H9 (cell line): ENCODE results near the gene STX11. TPM values are rescaled to one million over a fixed set of nuclear protein-coding genes. Genes with fewer than 3 reads are reported as not detected.

Experiments
- DNase-seq: peaks from one replicate; pipeline ENCODE4 v3.0.0-alpha.2; 2017
- H2AFZ ChIP-seq: one replicate; pipeline ENCODE4 v1.6.1; 2013; ENCODE audit warnings: mild to moderate bottlenecking, low read length, control low read depth, moderate library complexity
- H2AK5ac ChIP-seq: 2 replicates; pipeline ENCODE4 v1.6.1; 2013; ENCODE audit warnings: low read length, control low read depth, mixed read lengths; ENCODE audit not compliant: insufficient read length
- H2BK120ac ChIP-seq: one replicate; pipeline ENCODE4 v1.6.1; 2013; ENCODE audit warnings: low read depth, mild to moderate bottlenecking, low read length, control low read depth, inconsistent platforms; ENCODE audit not compliant: poor library complexity, severe bottlenecking
- H2BK12ac ChIP-seq: 2 replicates; pipeline ENCODE4 v1.6.1; 2013; ENCODE audit warnings: low read length, control low read depth, mixed read lengths, low read depth; ENCODE audit not compliant: insufficient read length
- H2BK15ac ChIP-seq: 2 replicates; pipeline ENCODE4 v1.6.1; 2013; ENCODE audit warnings: low read depth, low read length, control low read depth
- H2BK20ac ChIP-seq: one replicate; pipeline ENCODE4 v1.6.1; 2013; ENCODE audit warnings: low read depth, mild to moderate bottlenecking, low read length, control low read depth, inconsistent platforms; ENCODE audit not compliant: poor library complexity, severe bottlenecking
- H2BK5ac ChIP-seq: 2 replicates; pipeline ENCODE4 v1.6.1; 2013; ENCODE audit warnings: low read length, control low read depth, mixed read lengths; ENCODE audit not compliant: insufficient read length
- H3K14ac ChIP-seq: 2 replicates; pipeline ENCODE4 v1.6.1; 2013; ENCODE audit warnings: low read length, control low read depth; ENCODE audit not compliant: insufficient read depth
- H3K18ac ChIP-seq: 2 replicates; pipeline ENCODE4 v1.6.1; 2013; ENCODE audit warnings: low read depth, mild to moderate bottlenecking, mixed read lengths, low read length, control low read depth; ENCODE audit not compliant: insufficient read length
- H3K23ac ChIP-seq: 2 replicates; pipeline ENCODE4 v1.6.1; 2013; ENCODE audit warnings: low read length, control low read depth, mixed read lengths, low read depth; ENCODE audit not compliant: insufficient read length
- H3K23me2 ChIP-seq: 2 replicates; pipeline ENCODE4 v1.6.1; 2013; ENCODE audit warnings: low read depth, mild to moderate bottlenecking, mixed read lengths, low read length, control low read depth; ENCODE audit not compliant: insufficient read length, poor library complexity, severe bottlenecking
- H3K27ac ChIP-seq: 2 replicates; pipeline ENCODE4 v1.5.1; 2013; ENCODE audit warnings: low read length, control low read depth, mixed read lengths, low read depth; ENCODE audit not compliant: insufficient read length
- H3K27me3 ChIP-seq: 2 replicates; pipeline ENCODE4 v1.6.1; 2013; ENCODE audit warnings: low read length, control low read depth, inconsistent platforms; ENCODE audit not compliant: insufficient read depth
- H3K4ac ChIP-seq: 2 replicates; pipeline ENCODE4 v1.6.1; 2013; ENCODE audit warnings: low read depth, mild to moderate bottlenecking, control low read depth, inconsistent platforms, low read length, moderate library complexity
- H3K4me1 ChIP-seq: 2 replicates; pipeline ENCODE4 v1.6.1; 2013; ENCODE audit warnings: low read length, control low read depth, inconsistent platforms; ENCODE audit not compliant: insufficient read depth
- H3K4me2 ChIP-seq: 2 replicates; pipeline ENCODE4 v1.6.1; 2013; ENCODE audit warnings: low read length, control low read depth, mixed read lengths; ENCODE audit not compliant: insufficient read length, insufficient read depth
- H3K56ac ChIP-seq: 2 replicates; pipeline ENCODE4 v1.6.1; 2013; ENCODE audit warnings: low read depth, mild to moderate bottlenecking, mixed read lengths, low read length, control low read depth; ENCODE audit not compliant: insufficient read length
- H3K79me1 ChIP-seq: 2 replicates; pipeline ENCODE4 v1.6.1; 2013; ENCODE audit warnings: low read depth, mild to moderate bottlenecking, moderate library complexity, low read length, control low read depth, inconsistent platforms; ENCODE audit not compliant: insufficient read depth, poor library complexity, severe bottlenecking
- H3K79me2 ChIP-seq: 2 replicates; pipeline ENCODE4 v1.6.1; 2013; ENCODE audit warnings: low read length, control low read depth, inconsistent platforms; ENCODE audit not compliant: insufficient read depth
- H3K9ac ChIP-seq: 2 replicates; pipeline ENCODE4 v1.6.1; 2013; ENCODE audit warnings: low read length, control low read depth, mixed read lengths; ENCODE audit not compliant: insufficient read length; ENCODE audit errors: extremely low read depth
- H3K9me3 ChIP-seq: one replicate; pipeline ENCODE4 v1.6.1; 2013; ENCODE audit warnings: low read depth, low read length, inconsistent platforms; ENCODE audit not compliant: control insufficient read depth
- H3T11ph ChIP-seq: one replicate; pipeline ENCODE4 v1.6.1; 2013; ENCODE audit warnings: mild to moderate bottlenecking, low read length, control low read depth, inconsistent platforms
- H4K20me1 ChIP-seq: one replicate; pipeline ENCODE4 v1.6.1; 2013; ENCODE audit not compliant: control insufficient read depth, insufficient read length, insufficient read depth
- H4K5ac ChIP-seq: 2 replicates; pipeline ENCODE4 v1.6.1; 2013; ENCODE audit warnings: low read depth, mild to moderate bottlenecking, mixed read lengths, low read length, control low read depth; ENCODE audit not compliant: insufficient read length
- H4K8ac ChIP-seq: replicated peaks from 2 replicates; pipeline ENCODE4 v1.6.1; 2013; ENCODE audit warnings: low read length, control low read depth, mixed read lengths, low read depth; ENCODE audit not compliant: insufficient read length
- H4K91ac ChIP-seq: 2 replicates; pipeline ENCODE4 v1.6.1; 2013; ENCODE audit warnings: low read depth, mild to moderate bottlenecking, moderate library complexity, mixed read lengths, low read length, control low read depth; ENCODE audit not compliant: insufficient read length
- H3K27ac Mint-ChIP-seq, 3 experiments: 2 replicates in 2 of 3; 3 replicates in 1 of 3; pipeline ENCODE4 v1.8.0; 2020 to 2021; ENCODE audit warnings: mixed read lengths in 3 of 3, mild to moderate bottlenecking in 1 of 3, moderate library complexity in 1 of 3
- H3K27me3 Mint-ChIP-seq: 2 replicates; pipeline ENCODE4 v1.8.0; 2021; ENCODE audit warnings: low read depth, mild to moderate bottlenecking, moderate library complexity, mixed read lengths
- H3K36me3 Mint-ChIP-seq, 3 experiments: 2 replicates in 2 of 3; 3 replicates in 1 of 3; pipeline ENCODE4 v1.8.0; 2020 to 2021; ENCODE audit warnings: low read depth in 3 of 3, mixed read lengths in 3 of 3; ENCODE audit not compliant: insufficient read depth in 1 of 3
- H3K4me1 Mint-ChIP-seq, 2 experiments: 2 replicates each; pipeline ENCODE4 v1.8.0; 2020; ENCODE audit warnings: mixed read lengths in 2 of 2
- H3K4me3 Mint-ChIP-seq, 2 experiments: 2 replicates in 1 of 2; 3 replicates in 1 of 2; pipeline ENCODE4 v1.8.0; 2020 to 2021; ENCODE audit warnings: mild to moderate bottlenecking in 2 of 2, mixed read lengths in 2 of 2, moderate library complexity in 1 of 2
- H3K9me3 Mint-ChIP-seq, 2 experiments: 2 replicates in 1 of 2; 3 replicates in 1 of 2; pipeline ENCODE4 v1.8.0; 2020; ENCODE audit warnings: mild to moderate bottlenecking in 2 of 2, mixed read lengths in 2 of 2, moderate library complexity in 1 of 2
- WGBS: extraction: QIAGEN DNeasy Blood & Tissue Kit; methylation state at CpG from one replicate; pipeline ENCODE4 v1.1.7; 2013; ENCODE audit warnings: missing lambda C conversion rate, low lambda C conversion rate, mixed read lengths; ENCODE audit not compliant: insufficient read length; ENCODE audit errors: extremely low coverage; 5-methylcytosine and 5-hydroxymethylcytosine counted together
- total RNA-seq: library from RNA; stranded (reverse); gene quantifications from 2 replicates; pipeline ENCODE4 v1.2.1, GENCODE V29; 2021
- TF ChIP-seq, protein P1 (sequence below): fragments of 200-600 bp; sonication (generic); conservative IDR thresholded peaks from 3 replicates; pipeline ENCODE4 v1.8.0; 2021; ENCODE audit warnings: antibody characterized with exemption, mild to moderate bottlenecking

Gene STX11
- total RNA-seq, 1 experiment from 2014 or later = 0.22 TPM

DNA sequence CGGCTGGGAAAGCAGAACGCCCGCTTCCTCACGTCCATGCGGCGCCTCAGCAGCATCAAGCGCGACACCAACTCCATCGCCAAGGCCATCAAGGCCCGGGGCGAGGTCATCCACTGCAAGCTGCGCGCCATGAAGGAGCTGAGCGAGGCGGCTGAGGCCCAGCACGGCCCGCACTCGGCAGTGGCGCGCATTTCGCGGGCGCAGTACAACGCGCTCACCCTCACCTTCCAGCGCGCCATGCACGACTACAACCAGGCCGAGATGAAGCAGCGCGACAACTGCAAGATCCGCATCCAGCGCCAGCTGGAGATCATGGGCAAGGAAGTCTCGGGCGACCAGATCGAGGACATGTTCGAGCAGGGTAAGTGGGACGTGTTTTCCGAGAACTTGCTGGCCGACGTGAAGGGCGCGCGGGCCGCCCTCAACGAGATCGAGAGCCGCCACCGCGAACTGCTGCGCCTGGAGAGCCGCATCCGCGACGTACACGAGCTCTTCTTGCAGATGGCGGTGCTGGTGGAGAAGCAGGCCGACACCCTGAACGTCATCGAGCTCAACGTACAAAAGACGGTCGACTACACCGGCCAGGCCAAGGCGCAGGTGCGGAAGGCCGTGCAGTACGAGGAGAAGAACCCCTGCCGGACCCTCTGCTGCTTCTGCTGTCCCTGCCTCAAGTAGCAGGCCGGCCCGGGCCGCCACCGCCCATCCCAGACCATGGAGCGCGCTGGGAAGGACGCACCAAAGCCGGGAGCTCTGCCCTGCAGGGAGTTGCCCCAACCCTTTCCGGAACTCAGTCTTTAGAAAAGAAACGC lies 36.7 kb downstream of the STX11 start:
- H3T11ph ChIP-seq = no peak overlapping the region
- Mint-ChIP-seq H3K36me3 (peaks cover 0 to 1% (median 0%) of the 10 kb centered on the region in 3 experiments; a peak in 1 of 7 replicates), H3K4me3 (no peak overlapping the region), H3K27ac (no peak overlapping the region; a peak in 1 of 7 replicates), H3K9me3 (no peaks in the 10 kb centered on the region), H3K4me1 (peaks cover 4% of the 10 kb centered on the region in 2 experiments; a peak in 3 of 4 replicates), H3K27me3 (no peaks in the 10 kb centered on the region)
- no peak overlapping the region for H3K4me2 ChIP-seq
- H3K4ac ChIP-seq = no peak overlapping the region
- no peaks in the 10 kb centered on the region for H3K79me1 ChIP-seq
- no peak overlapping the region for H2BK120ac ChIP-seq
- H4K91ac ChIP-seq = no peak overlapping the region
- DNase-seq = no peak
- H3K27me3 ChIP-seq = no peaks in the 10 kb centered on the region
- H3K23me2 ChIP-seq = no peaks in the 10 kb centered on the region
- H3K9ac ChIP-seq = no peak overlapping the region
- H3K4me1 ChIP-seq = no peaks in the 10 kb centered on the region
- H3K79me2 ChIP-seq = no peaks in the 10 kb centered on the region
- H2BK5ac ChIP-seq = no peak overlapping the region
- H3K23ac ChIP-seq = no peak overlapping the region
- no peaks in the 10 kb centered on the region for H3K9me3 ChIP-seq
- H3K14ac ChIP-seq = no peak overlapping the region; the same call in 1 of the 2 replicates
- H3K27ac ChIP-seq = no peak overlapping the region
- TF ChIP-seq, protein P1, sequence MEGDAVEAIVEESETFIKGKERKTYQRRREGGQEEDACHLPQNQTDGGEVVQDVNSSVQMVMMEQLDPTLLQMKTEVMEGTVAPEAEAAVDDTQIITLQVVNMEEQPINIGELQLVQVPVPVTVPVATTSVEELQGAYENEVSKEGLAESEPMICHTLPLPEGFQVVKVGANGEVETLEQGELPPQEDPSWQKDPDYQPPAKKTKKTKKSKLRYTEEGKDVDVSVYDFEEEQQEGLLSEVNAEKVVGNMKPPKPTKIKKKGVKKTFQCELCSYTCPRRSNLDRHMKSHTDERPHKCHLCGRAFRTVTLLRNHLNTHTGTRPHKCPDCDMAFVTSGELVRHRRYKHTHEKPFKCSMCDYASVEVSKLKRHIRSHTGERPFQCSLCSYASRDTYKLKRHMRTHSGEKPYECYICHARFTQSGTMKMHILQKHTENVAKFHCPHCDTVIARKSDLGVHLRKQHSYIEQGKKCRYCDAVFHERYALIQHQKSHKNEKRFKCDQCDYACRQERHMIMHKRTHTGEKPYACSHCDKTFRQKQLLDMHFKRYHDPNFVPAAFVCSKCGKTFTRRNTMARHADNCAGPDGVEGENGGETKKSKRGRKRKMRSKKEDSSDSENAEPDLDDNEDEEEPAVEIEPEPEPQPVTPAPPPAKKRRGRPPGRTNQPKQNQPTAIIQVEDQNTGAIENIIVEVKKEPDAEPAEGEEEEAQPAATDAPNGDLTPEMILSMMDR = no peak
- H4K5ac ChIP-seq = no peak overlapping the region
- H2AK5ac ChIP-seq = no peak overlapping the region
- no CpG with 5 or more reads among the region's 79 CpGs for WGBS
- H3K56ac ChIP-seq = no peak overlapping the region
- H2AFZ ChIP-seq = no peak overlapping the region
- no peak overlapping the region for H2BK12ac ChIP-seq
- no peak overlapping the region for H3K18ac ChIP-seq
- no peak overlapping the region for H4K8ac ChIP-seq
- H4K20me1 ChIP-seq = no peaks in the 10 kb centered on the region
- H2BK20ac ChIP-seq = no peak overlapping the region
- no peak overlapping the region for H2BK15ac ChIP-seq
